Large intestine (tissue), 3 donors: ENCODE results near the gene TP53I11. TPM values are rescaled to one million over a fixed set of nuclear protein-coding genes. Genes with fewer than 3 reads are reported as not detected.

Experiments
- DNase-seq, 2 donors: peaks; one replicate each; pipeline versions ENCODE4 v3.0.0 to v3.0.0-alpha.2; 2013
- H3K27ac ChIP-seq: one replicate; pipeline ENCODE4 v1.5.1; 2013; ENCODE audit warnings: low read length
- H3K27me3 ChIP-seq: 2 replicates; pipeline ENCODE4 v1.6.1; 2013; ENCODE audit warnings: low read length; ENCODE audit not compliant: control insufficient read depth, insufficient read depth
- H3K36me3 ChIP-seq: 2 replicates; pipeline ENCODE4 v1.6.1; 2013; ENCODE audit warnings: low read length; ENCODE audit not compliant: control insufficient read depth, insufficient read depth
- H3K4me1 ChIP-seq: one replicate; pipeline ENCODE4 v1.6.1; 2013; ENCODE audit warnings: low read length; ENCODE audit not compliant: control insufficient read depth, insufficient read depth
- H3K4me3 ChIP-seq: one replicate; pipeline ENCODE4 v1.5.1; 2013; ENCODE audit warnings: low read length
- H3K9me3 ChIP-seq: one replicate; pipeline ENCODE4 v1.6.1; 2013; ENCODE audit warnings: mild to moderate bottlenecking, low read depth, low read length, moderate library complexity; ENCODE audit not compliant: control insufficient read depth
- WGBS: methylation state at CpG from one replicate; pipeline ENCODE4 v1.1.5; 2013; ENCODE audit warnings: low lambda C conversion rate; ENCODE audit not compliant: insufficient coverage; 5-methylcytosine and 5-hydroxymethylcytosine counted together
- polyA plus RNA-seq: library from polyadenylated mRNA; unstranded; fragments of 120-200 nt; gene quantifications from one replicate; pipeline ENCODE4 v1.2.1, GENCODE V29; 2013

TP53I11 gene
- polyA plus RNA-seq, 1 donor = 59.4 TPM

GRCh38 chr11:44948155-44948554 is 2.5 kb downstream of the TP53I11 start:
- DNase-seq = no peak
- Histone ChIP-seq H3K9me3 (no peaks in the 10 kb centered on the region), H3K4me1 (peaks cover 35% of the 10 kb centered on the region), H3K4me3 (no peak overlapping the region), H3K27ac (no peak overlapping the region), H3K27me3 (no peaks in the 10 kb centered on the region), H3K36me3 (peaks cover 15% of the 10 kb centered on the region)
- WGBS = 60% methylated on average over 1 of the region's 3 CpGs

DNA sequence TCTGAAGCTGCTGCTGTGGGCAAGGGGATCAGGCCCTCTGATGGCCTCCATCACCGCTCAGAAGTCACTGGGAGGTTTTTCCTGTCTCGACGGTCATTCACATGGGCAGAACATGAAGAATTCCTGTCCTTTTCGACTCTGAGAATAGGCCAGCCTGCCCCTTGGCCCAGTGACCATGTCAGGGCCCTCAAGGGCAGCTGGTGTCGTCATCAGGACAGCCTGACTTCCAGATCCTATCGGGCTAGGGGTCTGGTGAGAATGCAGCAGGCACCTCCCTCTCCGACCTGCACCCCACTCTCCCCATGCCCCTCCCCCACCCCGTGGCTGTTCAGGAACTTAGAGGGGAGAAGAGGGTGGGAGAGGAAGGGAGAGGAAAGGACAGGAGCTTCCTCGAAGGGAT is 3.6 kb downstream of the TP53I11 start:
- no peak for DNase-seq
- H3K27ac ChIP-seq = no peak overlapping the region
- peaks cover 35% of the 10 kb centered on the region for H3K4me1 ChIP-seq
- H3K4me3 ChIP-seq = no peak overlapping the region
- peaks cover 15% of the 10 kb centered on the region for H3K36me3 ChIP-seq
- H3K27me3 ChIP-seq = no peaks in the 10 kb centered on the region
- WGBS = no CpG with 5 or more reads among the region's 9 CpGs
- no peaks in the 10 kb centered on the region for H3K9me3 ChIP-seq

DNA sequence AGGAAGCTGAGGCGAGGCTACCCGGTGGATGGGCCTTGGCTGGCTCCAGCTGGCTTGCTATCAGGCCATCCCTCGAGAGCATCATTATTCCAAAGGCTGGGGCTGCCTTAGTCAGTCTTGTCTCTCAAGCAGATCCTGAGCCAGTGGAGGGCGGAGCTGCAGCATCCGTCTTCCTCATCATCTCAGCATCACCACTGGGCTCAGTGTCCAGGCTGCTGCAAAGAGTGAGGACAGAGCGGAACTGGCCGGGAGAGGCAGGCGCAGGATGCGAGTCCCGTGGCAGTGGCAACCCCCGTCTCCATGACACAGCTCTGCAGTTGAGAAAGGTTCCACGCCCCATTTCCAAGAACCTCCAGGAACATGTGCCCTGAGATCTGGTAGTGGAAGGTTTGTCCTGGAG is 4.4 kb downstream of the TP53I11 start:
- H3K27me3 ChIP-seq = no peaks in the 10 kb centered on the region
- no peak for DNase-seq
- H3K36me3 ChIP-seq = peaks cover 15% of the 10 kb centered on the region
- H3K4me1 ChIP-seq = peaks cover 33% of the 10 kb centered on the region
- no CpG with 5 or more reads among the region's 12 CpGs for WGBS
- H3K9me3 ChIP-seq = no peaks in the 10 kb centered on the region
- H3K27ac ChIP-seq = no peak overlapping the region
- no peak overlapping the region for H3K4me3 ChIP-seq

DNA sequence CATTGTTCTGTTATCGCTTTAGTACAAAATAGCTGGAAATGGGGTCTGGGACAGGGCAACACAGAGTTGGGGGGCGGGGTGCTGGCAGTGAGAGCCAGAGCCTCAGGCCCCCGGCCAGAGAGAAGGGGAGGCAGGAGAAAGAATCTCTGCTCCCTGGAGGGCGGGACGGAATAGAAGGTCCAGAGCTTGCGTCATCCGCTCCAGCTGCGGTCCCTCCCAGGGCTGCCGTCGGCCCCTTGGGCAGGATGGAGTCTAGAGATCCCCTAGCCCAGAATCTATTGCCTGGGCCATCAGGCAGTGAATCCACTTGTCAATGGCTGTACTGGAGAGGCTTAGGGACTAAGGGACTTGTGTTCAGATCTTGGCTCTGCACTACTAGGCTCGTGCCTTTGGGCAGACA is 5.0 kb downstream of the TP53I11 start:
- Histone ChIP-seq H3K4me3 (no peak overlapping the region), H3K27ac (no peak overlapping the region), H3K36me3 (peaks cover 19% of the 10 kb centered on the region), H3K4me1 (peaks cover 30% of the 10 kb centered on the region), H3K27me3 (no peaks in the 10 kb centered on the region), H3K9me3 (no peaks in the 10 kb centered on the region)
- no CpG with 5 or more reads among the region's 11 CpGs for WGBS
- no peak for DNase-seq

GRCh38 chr11:44944853-44945235 is 5.8 kb downstream of the TP53I11 start:
- H3K36me3 ChIP-seq = peaks cover 20% of the 10 kb centered on the region
- DNase-seq = no peak
- no peaks in the 10 kb centered on the region for H3K27me3 ChIP-seq
- H3K4me1 ChIP-seq = peaks cover 30% of the 10 kb centered on the region
- H3K27ac ChIP-seq = no peak overlapping the region
- no CpG with 5 or more reads among the region's 3 CpGs for WGBS
- no peak overlapping the region for H3K4me3 ChIP-seq
- H3K9me3 ChIP-seq = no peaks in the 10 kb centered on the region

- Histone ChIP-seq H3K27ac (no peak overlapping the region), H3K4me3 (no peak overlapping the region), H3K36me3 (peaks cover 20% of the 10 kb centered on the region), H3K9me3 (no peaks in the 10 kb centered on the region), H3K27me3 (no peaks in the 10 kb centered on the region), H3K4me1 (peaks cover 30% of the 10 kb centered on the region)
- no CpG with 5 or more reads among the region's 7 CpGs for WGBS
- DNase-seq = no peak
These were observed 6.4 kb downstream of the TP53I11 start for GRCh38 chr11:44944181-44944852.

- peak in 1 of 2 donors; percentile 59 for DNase-seq
- peaks cover 26% of the 10 kb centered on the region for H3K4me1 ChIP-seq
- H3K4me3 ChIP-seq = no peak overlapping the region
- no peaks in the 10 kb centered on the region for H3K9me3 ChIP-seq
- H3K27ac ChIP-seq = peak overlapping the region; percentile 22
- no CpG with 5 or more reads among the region's 7 CpGs for WGBS
- peaks cover 20% of the 10 kb centered on the region for H3K36me3 ChIP-seq
- H3K27me3 ChIP-seq = no peaks in the 10 kb centered on the region
These were observed 7.0 kb downstream of the TP53I11 start for GRCh38 chr11:44943696-44944095.

- peaks cover 26% of the 10 kb centered on the region for H3K4me1 ChIP-seq
- H3K27ac ChIP-seq = peak overlapping the region; percentile 21
- no peaks in the 10 kb centered on the region for H3K27me3 ChIP-seq
- H3K36me3 ChIP-seq = peaks cover 20% of the 10 kb centered on the region
- H3K4me3 ChIP-seq = no peak overlapping the region
- WGBS = no CpG with 5 or more reads among the region's 7 CpGs
- DNase-seq = peak; percentile 54 to 77
- H3K9me3 ChIP-seq = no peaks in the 10 kb centered on the region
These were observed 7.6 kb downstream of the TP53I11 start for GRCh38 chr11:44943118-44943517.

DNA sequence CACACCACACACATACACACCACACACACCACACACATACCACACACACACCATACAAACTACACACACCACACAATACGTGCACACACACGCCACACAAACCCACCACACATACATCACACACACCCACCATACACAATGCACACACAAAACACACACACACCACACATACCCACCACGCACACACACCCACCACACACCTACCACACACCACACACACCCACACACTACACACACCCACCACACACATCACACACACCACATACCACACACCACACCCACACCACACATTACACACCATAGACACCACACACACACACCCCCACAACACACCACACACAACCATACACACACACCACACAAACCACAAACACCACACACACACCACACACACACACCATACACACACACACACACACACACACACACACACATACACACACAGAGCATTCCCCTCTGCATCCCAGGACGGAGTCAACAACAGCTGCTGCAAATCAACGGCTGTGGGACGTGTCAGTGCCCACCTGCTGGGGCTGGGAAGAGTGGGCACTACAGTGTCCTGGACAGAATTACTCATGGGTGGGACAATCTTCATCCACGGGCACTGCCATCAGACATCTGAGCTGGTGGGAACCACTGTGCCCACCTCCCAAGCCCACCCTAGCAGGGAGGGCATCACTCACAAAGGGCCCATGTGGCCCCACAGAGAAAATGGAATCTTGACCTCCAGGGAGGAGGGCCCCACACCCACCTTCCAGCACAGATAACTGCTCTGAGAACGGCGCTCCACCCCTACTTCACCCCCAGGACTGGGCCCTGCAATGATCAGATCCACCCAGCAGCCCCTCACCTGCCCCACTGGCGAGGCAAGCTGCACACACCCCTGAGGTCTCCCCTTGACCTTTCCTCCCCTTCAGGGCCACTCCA is 8.4 kb downstream of the TP53I11 start:
- no CpG with 5 or more reads among the region's 10 CpGs for WGBS
- Histone ChIP-seq H3K4me1 (peaks cover 26% of the 10 kb centered on the region), H3K9me3 (no peaks in the 10 kb centered on the region), H3K27ac (peak overlapping the region; percentile 21), H3K27me3 (no peaks in the 10 kb centered on the region), H3K4me3 (no peak overlapping the region), H3K36me3 (peaks cover 24% of the 10 kb centered on the region)
- peak in 1 of 2 donors; percentile 72 for DNase-seq

- Histone ChIP-seq H3K36me3 (peaks cover 26% of the 10 kb centered on the region), H3K9me3 (no peaks in the 10 kb centered on the region), H3K27ac (no peak overlapping the region), H3K27me3 (no peaks in the 10 kb centered on the region), H3K4me3 (no peak overlapping the region), H3K4me1 (peaks cover 26% of the 10 kb centered on the region)
- DNase-seq = no peak
- 90% methylated on average over 2 of the region's 12 CpGs for WGBS
These were observed 9.2 kb downstream of the TP53I11 start for GRCh38 chr11:44941259-44942021.
